ENCODE measurements around the gene NCOA3. TPM values are rescaled to one million over a fixed set of nuclear protein-coding genes. Genes with fewer than 3 reads are reported as not detected.

NCOA3 gene
- total and polyA plus RNA-seq, 2 of the 8 experiments (the other 6 are each of a cell fraction or from before 2014, with no cell fraction given), result 7.9 to 24.7 TPM

- no peak for TF ChIP-seq HDAC2 (IDR thresholded peaks at IDR 0.05; ENCODE audit: borderline replicate concordance in 1 of 2, low read depth in 2 of 2, low read length in 2 of 2)
- no peak for TF ChIP-seq KDM5A (IDR thresholded peaks at IDR 0.05; ENCODE audit: low read length)
- no peak for TF ChIP-seq SUZ12 (IDR thresholded peaks at IDR 0.05; ENCODE audit: low read length)
- no peak for TF ChIP-seq CTBP2 (IDR thresholded peaks at IDR 0.05; ENCODE audit: borderline replicate concordance, insufficient read depth, insufficient read length, low read length)
- TF ChIP-seq RXRA (IDR thresholded peaks at IDR 0.05; ENCODE audit: insufficient read depth, low read depth, low read length), result no peak
- no peak for TF ChIP-seq CBX5 (IDR thresholded peaks at IDR 0.05; ENCODE audit: low read depth, low read length)
- no peak for TF ChIP-seq SAP30 (IDR thresholded peaks at IDR 0.05; ENCODE audit: insufficient read depth, insufficient replicate concordance, low read length)
- no peak for TF ChIP-seq TAF7 (optimal IDR thresholded peaks at IDR 0.05; ENCODE audit: borderline replicate concordance, low read depth, low read length)
These were observed 83.5 kb downstream of the NCOA3 start (continued) for GRCh38 chr20:47585087-47585747.
